Brain (organoid and tissue), 1 donor: ENCODE results near the gene USP17L5. TPM values are rescaled to one million over a fixed set of nuclear protein-coding genes. Genes with fewer than 3 reads are reported as not detected.

ENCODE experiments used
- polyA plus RNA-seq: library from polyadenylated mRNA; stranded (reverse); fragments of 350-450 nt; fragmentation: Illumina TruSeq; extraction: RNeasy Lipid Tissue Mini Kit (QIAGEN cat#74804); gene quantifications from one replicate; pipeline ENCODE4 v1.2.3, GENCODE V29; 2015; ENCODE audit warnings: low read depth, low replicate concordance; ENCODE audit not compliant: insufficient read depth

USP17L5 gene
- polyA plus RNA-seq, 1 donor from 2014 or later = not detected

Other genes starting within 250 kb of the USP17L5 start
- gene FAM90A26, start 169.0 kb upstream of the USP17L5 start, polyA plus RNA-seq = not detected
- not detected for gene USP17L10, start 128.7 kb upstream of the USP17L5 start, polyA plus RNA-seq
- gene USP17L11, start 124.0 kb upstream of the USP17L5 start, polyA plus RNA-seq = not detected
- gene USP17L12, start 119.3 kb upstream of the USP17L5 start, polyA plus RNA-seq = not detected
- gene USP17L13, start 114.5 kb upstream of the USP17L5 start, polyA plus RNA-seq = not detected
- gene USP17L15, start 105.0 kb upstream of the USP17L5 start, polyA plus RNA-seq = not detected
- gene USP17L17, start 95.5 kb upstream of the USP17L5 start, polyA plus RNA-seq = not detected
- not detected for gene USP17L18, start 90.8 kb upstream of the USP17L5 start, polyA plus RNA-seq
- gene USP17L19, start 86.0 kb upstream of the USP17L5 start, polyA plus RNA-seq = not detected
- not detected for gene USP17L20, start 81.3 kb upstream of the USP17L5 start, polyA plus RNA-seq
- gene USP17L21, start 76.5 kb upstream of the USP17L5 start, polyA plus RNA-seq = not detected
- not detected for gene USP17L22, start 71.8 kb upstream of the USP17L5 start, polyA plus RNA-seq
- gene USP17L24, start 14.2 kb upstream of the USP17L5 start, polyA plus RNA-seq = not detected
- gene USP17L25, start 9.5 kb upstream of the USP17L5 start, polyA plus RNA-seq = not detected
- not detected for gene USP17L26, start 4.7 kb upstream of the USP17L5 start, polyA plus RNA-seq
- gene USP17L27, start 4.7 kb downstream of the USP17L5 start, polyA plus RNA-seq = not detected
- not detected for gene USP17L28, start 9.5 kb downstream of the USP17L5 start, polyA plus RNA-seq
- not detected for gene USP17L29, start 14.2 kb downstream of the USP17L5 start, polyA plus RNA-seq
- not detected for gene USP17L30, start 23.7 kb downstream of the USP17L5 start, polyA plus RNA-seq
- gene DEFB131A, start 105.0 kb downstream of the USP17L5 start, polyA plus RNA-seq = not detected